Endometrium (tissue), 2 donors: ENCODE results near the gene CAMKK2.
"Not testable (repeated sequence)": the region's sequence is repeated elsewhere in the genome, so short reads cannot be mapped to it uniquely, and the experiment has no call there.

Source experiments
- FAIRE-seq: peaks from 2 replicates; lab custom pipeline; 2012; peaks lifted over from hg19 to GRCh38; lab: Jason Lieb, UNC
- donor health status: control.
- donor health status: control.

Gene CAMKK2

DNA sequence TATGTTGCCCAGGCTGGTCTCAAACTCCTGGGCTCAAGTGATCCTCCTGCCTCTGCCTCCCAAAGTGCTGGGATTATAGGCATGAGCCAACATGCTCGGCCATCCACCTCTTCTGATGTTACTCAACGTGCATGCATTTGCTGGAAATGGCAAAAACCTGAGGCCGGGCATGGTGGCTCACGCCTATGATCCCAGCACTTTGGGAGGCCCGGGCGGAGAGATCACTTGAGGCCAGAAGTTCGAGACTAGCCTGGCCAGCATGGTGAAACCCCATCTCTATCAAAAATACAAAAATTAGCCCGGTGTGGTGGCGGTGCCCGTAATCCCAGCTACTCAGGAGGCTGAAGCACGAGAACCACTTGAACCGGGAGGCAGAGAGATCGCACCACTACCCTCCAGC lies 1.9 kb upstream of the CAMKK2 start:
- not testable (repeated sequence) for FAIRE-seq

DNA sequence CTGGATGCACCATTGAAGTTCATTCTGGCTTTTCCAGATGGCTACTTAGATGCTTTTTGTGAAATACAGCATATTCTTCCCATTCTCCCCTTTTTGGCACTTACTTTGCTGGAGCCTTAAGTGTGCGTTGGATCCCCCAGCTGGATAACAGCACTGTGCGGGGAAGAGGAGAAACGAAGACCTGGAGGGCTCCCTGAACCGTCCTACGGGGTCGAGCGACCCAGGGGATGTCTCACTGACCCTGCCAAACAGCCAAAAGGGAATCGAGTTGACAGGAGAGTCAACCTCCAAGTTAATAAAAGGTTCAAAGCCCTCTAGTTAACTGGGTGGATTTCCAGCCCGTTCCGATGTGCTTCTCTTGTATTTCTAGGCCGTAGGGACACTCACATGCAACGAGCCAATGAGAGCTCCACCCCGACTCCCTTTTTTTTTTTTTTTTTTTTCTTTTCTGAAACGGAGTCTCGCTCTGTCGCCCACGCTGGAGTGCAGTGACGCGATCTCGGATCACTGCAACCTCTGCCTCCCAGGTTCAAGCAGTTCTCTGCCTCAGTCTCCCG lies 1.0 kb upstream of the CAMKK2 start:
- FAIRE-seq, result no peak

GRCh38 chr12:121295746-121296617 lies 527 bp downstream of the CAMKK2 start:
- no peak for FAIRE-seq

GRCh38 chr12:121295116-121295745 lies 1.3 kb downstream of the CAMKK2 start:
- FAIRE-seq, result no peak

- FAIRE-seq, result no peak
Measured at GRCh38 chr12:121294151-121294889, 2.2 kb downstream of the CAMKK2 start.

- no peak for FAIRE-seq
Measured at GRCh38 chr12:121293603-121294002, 2.9 kb downstream of the CAMKK2 start.

- no peak for FAIRE-seq
Measured at GRCh38 chr12:121290410-121290809, 6.1 kb downstream of the CAMKK2 start.

- no peak for FAIRE-seq
Measured at GRCh38 chr12:121289962-121290361, 6.5 kb downstream of the CAMKK2 start.

GRCh38 chr12:121288986-121289385 lies 7.5 kb downstream of the CAMKK2 start:
- FAIRE-seq, result no peak

GRCh38 chr12:121288158-121288845 lies 8.2 kb downstream of the CAMKK2 start:
- FAIRE-seq, result no peak

DNA sequence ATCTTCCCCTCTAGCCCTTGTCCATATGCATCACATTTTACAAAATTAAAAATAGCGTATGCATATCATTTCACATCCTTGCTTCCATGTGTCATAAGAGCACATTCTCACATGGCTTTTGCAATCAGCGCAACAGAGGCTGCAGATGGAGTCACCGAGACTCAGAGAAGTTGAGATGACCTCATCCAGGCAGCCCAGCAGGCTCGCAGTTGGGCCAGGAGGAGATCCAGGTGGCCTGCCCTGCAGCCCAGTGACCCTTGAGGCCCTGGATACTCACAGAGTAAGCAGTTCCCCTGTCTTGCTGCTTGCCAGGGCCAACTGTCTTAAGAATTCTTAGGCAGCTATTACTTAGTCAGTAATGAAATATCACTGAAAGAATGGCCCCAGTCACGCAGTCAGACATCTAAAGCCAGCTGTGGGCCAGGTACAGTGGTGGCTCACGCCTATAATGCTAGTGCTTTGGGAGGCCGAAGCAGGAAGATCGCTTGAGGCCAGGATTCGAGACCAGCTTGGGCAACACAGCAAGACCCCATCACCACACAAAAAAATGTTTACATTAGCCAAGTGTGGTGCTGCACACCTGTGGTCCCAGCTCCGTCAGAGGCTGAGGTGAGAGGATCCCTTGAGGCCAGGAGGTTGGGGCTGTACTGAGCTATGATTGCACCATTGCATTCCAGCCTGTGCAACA lies 9.1 kb downstream of the CAMKK2 start:
- no peak for FAIRE-seq

GRCh38 chr12:121285856-121286255 lies 10.7 kb downstream of the CAMKK2 start:
- no peak for FAIRE-seq

GRCh38 chr12:121284551-121285390 lies 11.7 kb downstream of the CAMKK2 start:
- no peak for FAIRE-seq

- FAIRE-seq, result no peak
Measured at GRCh38 chr12:121283841-121284240, 12.7 kb downstream of the CAMKK2 start.

DNA sequence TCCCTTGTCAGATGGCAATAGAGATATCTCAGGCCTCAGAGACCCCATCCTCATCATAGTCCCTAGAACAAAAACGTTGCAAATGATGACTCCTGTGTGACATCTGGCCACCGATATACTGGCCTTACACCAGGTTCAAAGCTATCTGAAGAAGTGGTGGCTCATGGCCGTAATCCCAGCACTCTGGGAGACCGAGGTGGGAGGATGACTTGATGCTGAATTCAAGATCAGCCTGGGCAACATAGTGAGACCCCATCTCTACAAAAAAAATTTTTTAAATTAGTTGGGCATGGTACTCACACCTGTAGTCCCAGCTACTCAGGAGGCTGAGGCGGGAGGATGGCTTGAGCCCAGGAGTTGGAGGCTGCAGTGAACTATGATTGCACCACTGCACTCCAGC lies 13.1 kb downstream of the CAMKK2 start:
- no peak for FAIRE-seq

- FAIRE-seq, result not testable (repeated sequence)
Measured at GRCh38 chr12:121282910-121283309, 13.6 kb downstream of the CAMKK2 start.

DNA sequence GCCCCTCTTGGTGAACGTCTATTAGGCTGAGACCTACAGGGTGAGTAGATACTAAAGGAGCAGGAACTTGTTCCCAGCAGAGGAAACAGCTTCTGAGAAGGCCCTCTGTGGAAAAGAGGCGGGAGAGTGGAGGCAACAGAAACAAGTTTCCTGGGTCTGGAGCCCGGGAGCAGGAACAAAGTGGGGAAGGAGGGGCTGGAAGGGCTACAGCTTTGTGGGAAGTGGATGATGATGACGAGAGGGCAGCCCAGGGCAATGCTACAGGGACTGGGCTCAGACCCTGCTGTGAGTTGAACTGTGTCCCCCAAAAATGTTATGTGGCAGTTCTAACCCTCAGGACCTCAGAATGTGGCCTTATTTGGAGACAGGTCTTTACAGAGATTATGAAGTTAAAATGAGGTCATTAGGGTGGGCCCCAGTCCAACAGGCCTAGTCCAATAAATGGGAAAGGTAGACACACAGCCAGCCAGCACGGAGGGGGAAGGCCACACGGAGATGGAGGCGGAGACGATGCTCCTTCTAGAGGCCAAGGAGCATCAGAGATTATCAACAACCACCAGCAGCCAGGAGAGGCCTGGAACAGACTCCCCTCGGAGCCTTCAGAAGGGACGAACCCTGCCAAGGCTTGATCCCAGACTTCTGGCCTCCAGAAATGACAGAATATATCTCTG lies 14.3 kb downstream of the CAMKK2 start:
- no peak for FAIRE-seq

DNA sequence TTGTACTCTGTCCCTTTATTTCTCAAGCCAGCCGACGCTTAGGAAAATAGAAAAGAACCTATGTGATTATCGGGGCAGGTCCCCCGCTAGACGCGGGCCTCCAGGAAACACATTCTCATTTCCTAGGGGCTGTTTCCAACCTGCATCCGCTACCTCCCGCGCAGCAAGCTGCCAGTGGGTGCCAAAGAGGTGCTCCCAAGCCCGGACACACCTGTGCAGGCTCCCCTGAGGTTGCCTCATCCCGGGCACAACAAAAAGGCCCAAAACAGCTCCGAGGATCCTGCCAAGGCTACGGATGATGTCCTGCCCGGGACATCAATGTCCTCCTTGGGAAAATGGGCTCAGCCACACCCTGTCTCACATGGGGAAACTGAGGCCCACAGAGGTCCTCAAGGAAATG lies 15.4 kb downstream of the CAMKK2 start:
- not testable (repeated sequence) for FAIRE-seq

DNA sequence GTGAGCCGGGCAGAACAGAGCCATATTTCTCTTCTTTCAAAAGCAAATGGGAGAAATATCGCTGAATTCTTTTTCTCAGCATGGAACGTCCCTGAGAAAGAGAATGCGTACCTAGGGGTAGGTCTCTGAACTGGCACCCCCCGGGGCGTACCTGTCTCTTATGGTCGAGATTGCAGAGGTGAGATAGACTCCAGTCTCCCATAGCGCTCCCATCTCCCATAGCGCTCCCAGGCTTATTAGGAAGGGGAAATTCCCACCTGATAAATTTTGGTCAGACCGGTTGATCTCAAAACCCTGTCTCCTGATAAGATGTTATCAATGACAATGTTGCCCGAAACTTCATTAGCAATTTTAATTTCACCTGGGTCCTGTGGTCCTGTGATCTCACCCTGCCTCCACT lies 16.0 kb downstream of the CAMKK2 start:
- FAIRE-seq, result not testable (repeated sequence)

- FAIRE-seq, result no peak
Measured at GRCh38 chr12:121279507-121279915, 17.0 kb downstream of the CAMKK2 start.
